CD4-positive, CD25-positive, alpha-beta regulatory T cell (primary cell): Measurements from ENCODE around the gene IGF1R. TPM values are rescaled to one million over a fixed set of nuclear protein-coding genes. Genes with fewer than 3 reads are reported as not detected.

Experiments used
- ATAC-seq, 2 donors: fragments of 150-1000 bp; cut with Tn5 transposase; one replicate each; pipeline ENCODE4 v1.10.0; 2021; ENCODE audit warnings: low read depth in 2 of 2, moderate number of reproducible peaks in 2 of 2, moderate library complexity in 1 of 2
- DNase-seq, 3 donors: peaks; one replicate each; pipeline versions ENCODE4 v3.0.0 to v3.0.0-alpha.2; 2012 to 2022; ENCODE audit warnings: mixed read lengths in 1 of 3
- H3K27ac ChIP-seq: one replicate; pipeline ENCODE4 v1.7.0; 2013; ENCODE audit warnings: mild to moderate bottlenecking, low read length; ENCODE audit not compliant: insufficient read depth, poor library complexity, severe bottlenecking
- H3K27me3 ChIP-seq: one replicate; pipeline ENCODE4 v1.7.0; 2013; ENCODE audit warnings: low read length; ENCODE audit not compliant: control insufficient read depth, insufficient read depth
- H3K36me3 ChIP-seq: one replicate; pipeline ENCODE4 v1.7.0; 2013; ENCODE audit warnings: mild to moderate bottlenecking, low read length, moderate library complexity; ENCODE audit not compliant: control insufficient read depth, insufficient read depth
- H3K4me1 ChIP-seq: 2 replicates; pipeline ENCODE4 v1.7.0; 2013; ENCODE audit warnings: mild to moderate bottlenecking, low read length; ENCODE audit not compliant: insufficient read depth, control insufficient read depth, poor library complexity, severe bottlenecking
- H3K4me3 ChIP-seq: one replicate; pipeline ENCODE4 v1.7.0; 2013; ENCODE audit warnings: low read depth, mild to moderate bottlenecking, low read length, moderate library complexity
- H3K9me3 ChIP-seq, 2 experiments: 1 replicate in 1 of 2; 2 replicates in 1 of 2; pipeline ENCODE4 v1.7.0; 2013; ENCODE audit warnings: low read length in 2 of 2, mild to moderate bottlenecking in 1 of 2, moderate library complexity in 1 of 2; ENCODE audit not compliant: control insufficient read depth in 2 of 2
- H3K27ac Mint-ChIP-seq, 3 donors: one replicate each; pipeline ENCODE4 v1.8.0; 2020 to 2022; ENCODE audit warnings: mild to moderate bottlenecking in 3 of 3, mixed read lengths in 3 of 3, moderate library complexity in 2 of 3
- H3K27me3 Mint-ChIP-seq: one replicate; pipeline ENCODE4 v1.8.0; 2022; ENCODE audit warnings: mild to moderate bottlenecking, mixed read lengths
- H3K36me3 Mint-ChIP-seq: one replicate; pipeline ENCODE4 v1.8.0; 2020; ENCODE audit warnings: mixed read lengths
- H3K4me1 Mint-ChIP-seq, 4 donors: one replicate each; pipeline ENCODE4 v1.8.0; 2020 to 2022; ENCODE audit warnings: mixed read lengths in 4 of 4, mild to moderate bottlenecking in 1 of 4
- H3K4me3 Mint-ChIP-seq, 4 donors: one replicate each; pipeline ENCODE4 v1.8.0; 2020 to 2022; ENCODE audit warnings: mild to moderate bottlenecking in 4 of 4, mixed read lengths in 4 of 4, moderate library complexity in 3 of 4
- H3K9me3 Mint-ChIP-seq, 7 donors: one replicate each; pipeline ENCODE4 v1.8.0; 2020 to 2022; ENCODE audit warnings: mixed read lengths in 7 of 7, mild to moderate bottlenecking in 3 of 7, moderate library complexity in 2 of 7
- polyA plus RNA-seq, 4 donors: library from polyadenylated mRNA; unstranded; fragments of 300-500 nt; fragmentation: Illumina TruSeq; gene quantifications; one replicate each; pipeline ENCODE4 v1.2.3, GENCODE V29; 2021
- total RNA-seq: library from RNA; stranded (reverse); gene quantifications from one replicate; pipeline ENCODE4 v1.2.3, GENCODE V29; 2022

Gene IGF1R
- total and polyA plus RNA-seq, 5 donors from 2014 or later: 1.6 to 14.2 (median 3.6) TPM

DNA sequence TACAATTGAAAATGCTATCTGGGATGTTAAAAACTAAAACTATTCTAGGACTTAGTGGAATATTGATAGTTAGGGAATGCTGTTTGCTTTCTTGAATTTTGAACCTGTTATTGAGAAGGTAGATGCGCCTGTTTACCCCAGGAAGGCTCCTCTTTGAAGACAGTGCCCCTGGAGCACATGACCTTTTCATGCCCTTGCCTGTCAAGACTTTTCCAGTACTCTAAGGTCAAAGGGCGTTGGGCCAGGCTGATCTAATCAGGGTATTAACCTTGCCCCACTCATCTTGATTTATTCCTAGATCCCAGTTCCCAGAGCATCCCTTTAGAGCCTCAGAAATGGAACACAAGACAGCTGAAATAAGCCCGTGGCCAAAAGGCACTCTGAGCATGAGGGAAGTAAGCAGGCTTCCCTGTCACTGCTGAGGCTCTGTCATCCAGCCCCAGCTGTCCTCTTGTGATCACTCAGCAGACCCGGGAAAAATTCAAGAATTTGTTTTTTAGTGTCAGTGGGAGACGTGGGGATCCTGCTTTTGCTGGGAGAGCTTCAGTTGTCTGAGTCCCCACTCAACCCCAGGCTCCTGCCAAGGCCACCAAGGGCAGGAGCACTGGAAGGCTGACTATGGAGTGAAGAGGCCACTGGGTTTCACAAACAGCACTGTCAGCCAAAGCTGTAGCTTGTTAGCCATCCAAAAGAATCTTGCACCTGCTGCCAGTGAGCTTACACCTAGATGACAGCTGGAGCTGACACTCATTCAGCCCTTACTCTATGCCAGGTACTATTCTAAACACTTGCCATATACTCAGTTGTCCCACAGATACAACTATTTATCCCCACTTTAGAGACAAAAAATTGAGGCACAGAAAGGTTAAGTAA is 190.3 kb downstream of the IGF1R start:
- H3K9me3 ChIP-seq: no peaks in the 10 kb centered on the region
- H3K4me3 ChIP-seq: no peak overlapping the region
- H3K36me3 ChIP-seq: no peaks in the 10 kb centered on the region
- DNase-seq (no peak), ATAC-seq (no peak)
- H3K4me1 ChIP-seq: no peaks in the 10 kb centered on the region
- Mint-ChIP-seq H3K36me3 (peaks cover 13% of the 10 kb centered on the region), H3K9me3 (peaks cover 0 to 1% (median 0%) of the 10 kb centered on the region in 7 donors), H3K4me3 (no peak overlapping the region), H3K27ac (peak overlapping the region in 1 of 3 donors; percentile 60), H3K27me3 (peaks cover 4% of the 10 kb centered on the region), H3K4me1 (peaks cover 0 to 52% (median 14%) of the 10 kb centered on the region in 4 donors)
- H3K27me3 ChIP-seq: no peaks in the 10 kb centered on the region
- no peak overlapping the region for H3K27ac ChIP-seq

DNA sequence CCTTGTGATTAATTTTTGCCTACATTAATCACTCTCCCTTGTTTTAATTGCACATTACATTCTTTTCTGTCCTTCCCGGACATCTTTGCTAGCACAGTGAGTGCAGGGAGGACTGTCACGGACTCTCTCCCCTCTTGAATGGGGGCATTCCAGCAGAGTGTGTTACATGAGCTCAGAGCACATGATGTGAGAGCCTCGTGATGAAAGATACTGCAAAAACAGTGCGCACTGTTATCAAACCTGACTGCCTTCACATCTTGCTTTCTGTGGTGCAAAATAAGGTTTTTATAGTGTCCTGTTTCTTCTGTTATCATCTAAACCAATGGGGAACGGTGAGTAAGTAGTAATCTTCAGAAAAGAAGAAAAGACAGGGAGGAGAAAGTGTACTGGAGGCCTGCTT is 191.7 kb downstream of the IGF1R start:
- Histone ChIP-seq H3K27ac (no peak overlapping the region), H3K9me3 (no peaks in the 10 kb centered on the region), H3K4me3 (no peak overlapping the region), H3K36me3 (no peaks in the 10 kb centered on the region), H3K4me1 (no peaks in the 10 kb centered on the region), H3K27me3 (no peaks in the 10 kb centered on the region)
- Mint-ChIP-seq H3K4me3 (no peak overlapping the region), H3K36me3 (peaks cover 13% of the 10 kb centered on the region), H3K27ac (peak overlapping the region in 1 of 3 donors; percentile 20), H3K4me1 (peaks cover 0 to 62% (median 17%) of the 10 kb centered on the region in 4 donors), H3K27me3 (peaks cover 4% of the 10 kb centered on the region), H3K9me3 (peaks cover 0 to 1% (median 0%) of the 10 kb centered on the region in 7 donors)
- ATAC-seq (no peak), DNase-seq (no peak)

DNA sequence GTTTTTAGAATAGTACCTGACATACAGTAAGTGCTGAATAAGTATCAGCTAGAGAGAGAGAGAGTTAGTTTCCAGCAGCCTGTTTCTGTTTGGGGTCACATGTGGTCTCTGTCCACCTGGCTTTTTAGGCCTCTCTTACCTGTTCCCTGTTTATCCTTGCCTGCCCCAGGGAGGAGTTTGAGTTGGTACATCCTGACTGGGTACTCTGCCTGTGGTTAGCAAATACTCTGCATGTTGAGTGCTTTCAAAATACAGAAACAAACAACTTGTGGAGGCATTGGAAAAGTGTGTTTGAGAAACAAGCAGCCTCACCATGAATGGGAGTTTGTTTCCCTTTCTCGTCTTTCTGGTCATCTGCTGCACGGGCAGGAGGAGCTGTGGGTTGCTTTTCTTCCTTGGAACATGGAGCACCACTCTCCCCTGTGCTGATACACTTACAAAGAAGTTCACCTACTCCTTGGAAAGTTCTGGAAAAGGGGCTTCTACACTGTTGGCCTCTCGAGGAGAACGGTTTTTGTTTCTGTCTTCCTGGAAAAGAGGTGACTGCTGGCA is 193.2 kb downstream of the IGF1R start:
- no peak for DNase-seq
- Histone ChIP-seq H3K4me3 (no peak overlapping the region), H3K27me3 (no peaks in the 10 kb centered on the region), H3K9me3 (no peaks in the 10 kb centered on the region), H3K27ac (no peak overlapping the region), H3K36me3 (no peaks in the 10 kb centered on the region), H3K4me1 (no peaks in the 10 kb centered on the region)
- Mint-ChIP-seq H3K36me3 (peaks cover 12% of the 10 kb centered on the region), H3K27me3 (peaks cover 4% of the 10 kb centered on the region), H3K27ac (no peak overlapping the region), H3K4me1 (peaks cover 0 to 65% (median 19%) of the 10 kb centered on the region in 4 donors), H3K9me3 (peaks cover 0 to 1% (median 0%) of the 10 kb centered on the region in 7 donors), H3K4me3 (peak overlapping the region in 1 of 4 donors; percentile 17)
- ATAC-seq: no peak

DNA sequence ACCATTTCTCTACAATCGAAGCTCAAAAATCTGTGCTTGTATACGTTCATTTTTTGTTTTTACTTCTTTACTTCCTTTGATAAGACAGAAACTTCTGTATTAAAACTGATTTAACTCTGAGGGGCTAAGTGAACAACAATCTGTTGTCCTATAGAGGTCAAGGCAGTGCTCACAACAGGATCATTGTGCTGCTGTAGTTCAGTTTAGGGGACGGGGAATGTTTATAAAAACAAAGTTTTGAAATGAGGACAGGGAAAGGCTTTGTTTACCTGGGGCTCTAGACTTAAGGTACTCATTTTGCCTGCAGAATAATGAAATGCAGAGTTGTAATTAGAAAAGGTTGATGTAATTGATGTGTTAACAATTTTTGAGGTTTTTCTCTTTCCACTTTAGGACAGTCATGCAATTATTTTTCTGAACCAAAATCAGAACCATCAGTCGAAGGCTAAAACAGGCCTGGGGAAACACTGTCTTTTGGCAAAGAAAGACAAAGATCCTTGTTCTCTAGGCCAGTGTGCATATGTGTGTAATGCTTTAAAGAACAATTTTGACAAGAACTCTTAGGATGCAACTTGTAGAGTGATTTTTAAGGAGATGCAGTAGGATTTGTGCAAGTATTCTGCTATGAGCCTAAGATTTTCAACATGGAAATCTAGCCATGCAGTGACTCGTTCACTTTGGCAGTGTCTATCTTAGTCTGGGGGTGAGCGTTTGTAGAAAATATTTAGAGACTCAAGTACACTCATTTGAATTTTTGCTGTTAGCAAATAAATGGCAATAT is 194.0 kb downstream of the IGF1R start:
- Mint-ChIP-seq H3K27ac (no peak overlapping the region), H3K27me3 (peaks cover 4% of the 10 kb centered on the region), H3K4me3 (no peak overlapping the region), H3K9me3 (no peaks in the 10 kb centered on the region), H3K4me1 (peaks cover 0 to 62% (median 19%) of the 10 kb centered on the region in 4 donors), H3K36me3 (peaks cover 9% of the 10 kb centered on the region)
- ATAC-seq: no peak
- DNase-seq: no peak
- Histone ChIP-seq H3K4me1 (no peaks in the 10 kb centered on the region), H3K4me3 (no peak overlapping the region), H3K27ac (no peak overlapping the region), H3K9me3 (no peaks in the 10 kb centered on the region), H3K27me3 (no peaks in the 10 kb centered on the region), H3K36me3 (no peaks in the 10 kb centered on the region)

DNA sequence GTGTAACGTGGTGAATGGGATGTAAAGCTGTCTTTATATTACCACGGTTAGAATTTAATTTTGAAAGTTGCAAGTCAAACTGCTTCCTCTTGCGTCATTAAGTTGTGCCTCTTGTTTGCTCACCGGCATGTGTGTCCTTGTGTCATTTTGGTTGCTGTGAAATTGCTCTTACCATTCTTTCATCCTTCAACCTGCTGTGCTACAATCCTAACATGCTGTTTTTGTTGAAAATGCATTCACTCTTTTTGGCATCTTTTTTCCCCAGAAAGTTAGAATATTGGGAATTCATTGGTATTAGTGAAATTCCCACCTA is 194.6 kb downstream of the IGF1R start:
- H3K36me3 Mint-ChIP-seq: peaks cover 6% of the 10 kb centered on the region
- peaks cover 0 to 64% (median 19%) of the 10 kb centered on the region in 4 donors for H3K4me1 Mint-ChIP-seq
- no peak overlapping the region for H3K27ac ChIP-seq

DNA sequence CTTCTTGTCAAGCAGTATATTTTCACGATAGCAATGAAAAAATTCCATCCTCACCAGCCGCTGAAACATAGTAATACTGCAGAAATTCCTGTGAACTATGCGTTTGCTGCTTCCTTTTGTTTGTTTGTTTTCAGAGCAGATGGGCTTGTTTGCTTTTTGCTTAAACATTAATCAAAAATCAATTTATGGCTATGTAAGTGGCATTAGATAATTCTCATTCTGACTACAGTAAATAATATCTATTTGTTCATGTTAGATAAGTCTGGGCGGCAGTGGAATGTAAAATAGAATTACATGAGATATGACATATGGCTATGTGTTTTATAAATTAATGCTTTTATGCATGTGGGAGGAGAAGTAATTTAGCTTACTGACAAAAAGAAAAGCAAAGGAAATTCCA is 195.5 kb downstream of the IGF1R start:
- Histone ChIP-seq H3K4me1 (no peaks in the 10 kb centered on the region), H3K27ac (no peak overlapping the region), H3K4me3 (no peak overlapping the region), H3K27me3 (no peaks in the 10 kb centered on the region), H3K36me3 (no peaks in the 10 kb centered on the region), H3K9me3 (no peaks in the 10 kb centered on the region)
- Mint-ChIP-seq H3K36me3 (peaks cover 6% of the 10 kb centered on the region), H3K4me1 (peaks cover 0 to 57% (median 19%) of the 10 kb centered on the region in 4 donors), H3K27ac (no peak overlapping the region), H3K4me3 (no peak overlapping the region), H3K9me3 (no peaks in the 10 kb centered on the region), H3K27me3 (peaks cover 14% of the 10 kb centered on the region)
- DNase-seq: no peak
- no peak for ATAC-seq

More for the DNA sequence above, 194.6 kb downstream of the IGF1R start:
- Histone ChIP-seq H3K27me3 (no peaks in the 10 kb centered on the region), H3K9me3 (no peaks in the 10 kb centered on the region), H3K4me3 (no peak overlapping the region), H3K4me1 (no peaks in the 10 kb centered on the region), H3K36me3 (no peaks in the 10 kb centered on the region)
- Mint-ChIP-seq H3K4me3 (no peak overlapping the region), H3K27me3 (peaks cover 9% of the 10 kb centered on the region), H3K27ac (no peak overlapping the region), H3K9me3 (no peaks in the 10 kb centered on the region)
- DNase-seq (no peak), ATAC-seq (no peak)

DNA sequence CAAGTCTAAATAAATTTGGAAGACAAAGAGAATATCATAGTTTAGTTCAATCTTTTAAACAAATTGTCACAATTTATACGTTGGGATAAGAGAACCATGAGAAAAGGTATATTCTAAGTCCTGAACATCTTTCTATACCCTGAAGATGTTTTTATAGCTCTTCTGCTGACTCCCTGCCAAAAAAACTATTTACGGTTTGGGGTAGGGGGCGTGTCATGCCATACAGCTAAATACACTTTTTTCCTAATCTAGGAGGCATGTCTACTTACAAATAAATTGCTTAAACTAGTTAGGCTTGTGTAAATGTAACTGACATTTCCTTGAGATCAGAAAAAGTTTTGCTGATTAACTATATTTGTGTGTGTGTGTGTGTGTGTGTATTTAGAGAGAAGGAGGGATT is 195.9 kb downstream of the IGF1R start:
- no peak overlapping the region for H3K4me3 ChIP-seq
- H3K27me3 ChIP-seq: no peaks in the 10 kb centered on the region
- no peaks in the 10 kb centered on the region for H3K36me3 ChIP-seq
- ATAC-seq (no peak), DNase-seq (no peak)
- H3K4me1 ChIP-seq: no peaks in the 10 kb centered on the region
- H3K27ac ChIP-seq: no peak overlapping the region
- Mint-ChIP-seq H3K9me3 (no peaks in the 10 kb centered on the region), H3K27me3 (peaks cover 14% of the 10 kb centered on the region), H3K4me1 (peaks cover 0 to 57% (median 19%) of the 10 kb centered on the region in 4 donors), H3K36me3 (peaks cover 6% of the 10 kb centered on the region), H3K27ac (peak overlapping the region in 1 of 3 donors; percentile 30), H3K4me3 (no peak overlapping the region)
- no peaks in the 10 kb centered on the region for H3K9me3 ChIP-seq
